CD4-positive, alpha-beta T cell treated with Interleukin-6 for 4 hours (primary cell): ENCODE data around the gene ACAP3.
"Not testable (repeated sequence)": the region's sequence is repeated elsewhere in the genome, so short reads cannot be mapped to it uniquely, and the experiment has no call there.

Experiments
- DNase-seq: peaks from one replicate; pipeline ENCODE4 v3.0.0-alpha.2; 2020; ENCODE audit warnings: mixed read lengths

ACAP3 gene

DNA sequence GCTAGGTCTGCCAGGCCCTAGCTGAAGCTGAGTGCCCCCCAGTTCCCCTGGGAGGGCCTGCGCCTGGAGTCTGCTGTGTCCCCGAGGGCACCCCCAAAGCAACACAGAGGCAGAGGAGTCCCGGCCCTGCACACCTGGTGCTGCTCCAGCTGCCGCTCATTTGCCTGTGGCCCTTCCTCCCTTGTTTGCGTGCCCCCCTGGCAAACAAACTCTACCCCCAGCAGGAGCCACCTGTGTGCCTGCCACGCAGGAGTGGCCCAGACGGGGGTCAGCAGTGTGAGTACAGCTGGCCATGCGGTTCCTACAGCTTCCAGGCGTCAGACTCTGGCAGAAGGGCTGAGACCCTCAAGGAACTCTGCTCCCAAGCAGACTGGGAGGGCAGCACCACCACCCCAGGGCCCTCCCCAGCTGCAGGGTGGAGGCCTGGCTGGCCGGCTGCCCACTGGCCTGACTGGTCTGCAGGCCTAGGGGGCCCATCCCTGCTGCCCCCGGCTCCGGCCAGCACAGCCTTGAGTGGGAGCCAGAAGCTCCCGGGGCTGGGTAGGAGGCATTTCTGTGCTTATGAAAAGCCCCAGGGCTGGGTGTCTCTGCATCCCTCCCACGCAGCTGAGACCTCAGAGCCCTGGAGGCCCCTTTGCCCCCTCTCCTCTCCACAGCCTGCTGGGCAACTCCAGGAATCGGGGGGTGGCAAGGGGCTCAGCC is 22.8 kb upstream of the ACAP3 start:
- no peak for DNase-seq

DNA sequence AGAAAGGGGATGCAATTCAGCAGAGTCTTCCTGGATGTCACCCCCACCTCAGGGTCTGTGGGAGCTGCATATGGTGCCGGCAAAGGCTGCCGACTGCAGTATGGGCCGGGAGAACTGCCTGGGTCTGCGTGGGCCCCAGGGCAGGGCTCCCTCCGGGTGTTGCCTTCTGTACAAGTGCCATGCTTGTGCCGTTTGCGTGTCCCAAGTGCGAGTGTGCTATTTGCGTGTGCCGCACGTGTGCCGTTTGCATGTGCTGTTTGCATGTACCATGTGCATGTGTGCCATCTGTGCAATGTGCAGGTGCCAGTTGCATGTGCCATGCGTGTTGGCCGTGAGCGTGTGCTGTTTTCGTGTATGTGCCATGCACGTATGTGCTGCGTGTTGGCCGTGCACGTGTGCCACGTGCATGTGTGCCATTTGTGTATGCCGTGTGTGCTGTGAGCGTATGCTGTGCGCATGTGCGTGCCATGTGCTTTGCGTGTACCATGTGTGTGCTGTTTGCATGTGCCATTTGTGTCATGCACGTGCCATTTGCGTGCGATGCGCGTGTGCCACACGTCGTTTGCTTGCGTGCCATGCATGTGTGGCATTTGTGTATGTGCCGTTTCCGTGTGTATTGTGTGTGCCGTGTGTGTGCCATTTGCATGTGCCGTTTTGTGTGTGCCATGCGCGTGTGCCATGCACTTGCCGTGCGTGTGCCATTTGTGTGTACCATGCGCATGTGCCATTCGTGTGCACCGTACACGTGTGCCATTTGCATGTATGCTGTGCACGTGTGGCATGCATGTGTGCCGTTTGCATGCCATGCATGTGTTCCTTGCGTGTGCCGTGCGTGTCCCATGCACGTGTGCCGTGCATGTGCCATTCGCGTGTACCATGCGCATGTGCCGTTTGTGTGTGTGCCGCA is 21.8 kb upstream of the ACAP3 start:
- DNase-seq = no peak

DNA sequence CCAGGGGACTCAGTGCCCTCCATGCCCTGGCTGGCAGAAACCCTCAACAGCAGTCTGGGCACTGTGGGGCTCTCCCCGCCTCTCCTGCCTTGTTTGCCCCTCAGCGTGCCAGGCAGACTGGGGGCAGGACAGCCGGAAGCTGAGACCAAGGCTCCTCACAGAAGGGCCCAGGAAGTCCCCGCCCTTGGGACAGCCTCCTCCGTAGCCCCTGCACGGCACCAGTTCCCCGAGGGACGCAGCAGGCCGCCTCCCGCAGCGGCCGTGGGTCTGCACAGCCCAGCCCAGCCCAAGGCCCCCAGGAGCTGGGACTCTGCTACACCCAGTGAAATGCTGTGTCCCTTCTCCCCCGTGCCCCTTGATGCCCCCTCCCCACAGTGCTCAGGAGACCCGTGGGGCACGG is 20.5 kb upstream of the ACAP3 start:
- DNase-seq = no peak

DNA sequence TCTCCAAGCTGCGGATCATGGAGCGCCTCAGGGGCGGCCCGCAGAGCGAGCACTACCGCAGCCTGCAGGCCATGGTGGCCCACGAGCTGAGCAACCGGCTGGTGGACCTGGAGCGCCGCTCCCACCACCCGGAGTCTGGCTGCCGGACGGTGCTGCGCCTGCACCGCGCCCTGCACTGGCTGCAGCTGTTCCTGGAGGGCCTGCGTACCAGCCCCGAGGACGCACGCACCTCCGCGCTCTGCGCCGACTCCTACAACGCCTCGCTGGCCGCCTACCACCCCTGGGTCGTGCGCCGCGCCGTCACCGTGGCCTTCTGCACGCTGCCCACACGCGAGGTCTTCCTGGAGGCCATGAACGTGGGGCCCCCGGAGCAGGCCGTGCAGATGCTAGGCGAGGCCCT is 19.6 kb upstream of the ACAP3 start:
- no peak for DNase-seq

DNA sequence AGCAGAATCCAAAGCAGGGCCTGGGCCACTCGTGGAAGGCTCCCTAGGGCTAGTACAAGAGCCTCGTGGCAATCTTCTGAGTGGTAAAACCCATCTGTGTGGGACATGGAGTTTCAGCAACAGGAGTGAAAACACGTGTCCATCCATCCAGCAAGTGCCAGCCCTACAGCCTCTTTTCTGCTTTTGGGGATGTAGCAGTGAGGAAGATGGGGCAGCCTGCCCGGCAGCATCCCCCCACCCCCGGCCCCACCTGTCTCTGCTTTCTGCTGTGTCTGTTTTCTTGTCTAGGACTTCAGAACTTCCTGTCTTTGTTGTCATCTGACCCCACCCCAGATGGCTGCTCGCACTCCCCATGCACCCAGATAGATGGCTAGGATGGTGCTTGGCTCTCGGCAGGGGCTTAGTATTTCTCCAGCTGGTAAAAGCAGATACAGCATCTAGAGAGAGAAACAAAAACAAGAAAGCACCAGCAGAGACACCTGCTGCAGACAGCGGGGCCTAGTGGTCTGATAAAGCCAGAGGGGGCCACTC is 18.4 kb upstream of the ACAP3 start:
- no peak for DNase-seq

DNA sequence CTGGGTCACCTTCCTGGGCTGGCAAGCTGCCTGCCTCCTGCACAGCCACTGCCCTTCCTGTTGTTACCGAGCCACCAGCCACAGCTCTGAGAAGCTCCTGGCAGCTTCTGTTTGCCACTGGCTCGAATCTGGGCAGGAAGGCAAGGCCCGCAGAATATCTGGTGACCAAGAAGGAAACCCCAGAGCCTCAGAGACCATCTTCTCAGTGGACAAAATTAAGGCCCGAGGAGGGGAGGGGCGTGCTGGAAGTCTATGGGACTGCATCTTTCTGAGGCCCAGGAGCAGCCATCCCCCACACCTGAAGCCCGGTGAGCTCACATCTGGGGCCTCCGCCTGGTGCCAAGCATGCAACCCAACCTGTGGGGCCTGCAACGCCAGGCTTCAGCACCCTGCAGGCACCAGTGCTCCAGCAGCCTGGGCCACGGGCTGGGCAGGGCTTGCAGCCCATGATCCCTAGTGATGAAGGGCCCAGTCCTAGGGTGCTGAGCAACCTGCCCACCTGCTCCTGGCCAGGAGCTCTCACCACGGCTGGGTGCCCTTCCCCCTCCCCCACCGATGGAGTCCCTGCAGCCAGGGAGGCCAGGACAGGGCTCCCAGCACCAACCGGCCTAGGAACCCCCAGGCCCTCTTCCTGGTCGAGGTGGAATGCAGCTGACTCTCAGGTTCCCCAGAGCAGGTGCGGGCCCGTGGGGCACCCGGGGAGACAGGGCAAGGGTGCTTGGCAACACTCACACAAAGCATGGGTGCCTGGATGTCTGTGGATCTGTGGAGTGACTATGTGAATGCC is 17.8 kb upstream of the ACAP3 start:
- DNase-seq = peak; percentile 25

DNA sequence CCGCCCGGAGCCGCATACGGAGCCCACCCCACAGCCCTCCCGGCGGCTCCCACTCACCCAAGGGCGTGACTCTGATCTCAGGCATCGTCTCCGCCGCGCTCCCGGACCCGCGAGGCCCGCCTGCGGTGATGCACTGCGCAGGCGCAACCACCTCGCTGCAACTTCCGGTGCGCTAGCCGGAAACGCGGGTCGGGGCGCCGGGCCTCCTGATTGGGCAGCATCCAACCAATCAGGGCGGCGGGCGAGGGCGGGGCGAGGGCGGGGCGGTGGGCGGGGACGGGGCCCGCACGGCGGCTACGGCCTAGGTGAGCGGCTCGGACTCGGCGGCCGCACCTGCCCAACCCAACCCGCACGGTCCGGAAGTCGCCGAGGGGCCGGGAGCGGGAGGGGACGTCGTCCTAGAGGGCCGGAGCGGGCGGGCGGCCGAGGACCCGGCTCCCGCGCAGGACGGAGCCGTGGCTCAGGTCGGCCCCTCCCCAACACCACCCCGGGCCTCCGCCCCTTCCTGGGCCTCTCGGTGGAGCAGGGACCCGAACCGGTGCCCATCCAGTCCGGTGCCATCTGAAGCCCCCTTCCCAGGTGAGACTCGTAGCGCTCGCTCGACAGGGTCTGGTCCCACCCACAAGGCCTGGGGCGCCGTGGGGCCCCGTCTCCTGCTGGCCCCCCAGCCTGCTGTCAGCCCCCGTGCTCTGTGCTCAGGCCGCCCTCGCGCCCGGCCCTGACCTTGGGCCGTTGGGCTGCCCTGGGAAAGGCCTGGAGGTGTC is 17.0 kb upstream of the ACAP3 start, which contains the start of the genes CPTP and INTS11:
Gene CPTP, plus strand, starts transcription at position 279 of the 764 bp plus-strand sequence. CDS start 2,109 bp downstream, outside the sequence.
Gene INTS11, minus strand, starts transcription at position 137 of the 764 bp plus-strand sequence. Its CDS starts 52 bp downstream, at position 85.
- peak; percentile 97 for DNase-seq

DNA sequence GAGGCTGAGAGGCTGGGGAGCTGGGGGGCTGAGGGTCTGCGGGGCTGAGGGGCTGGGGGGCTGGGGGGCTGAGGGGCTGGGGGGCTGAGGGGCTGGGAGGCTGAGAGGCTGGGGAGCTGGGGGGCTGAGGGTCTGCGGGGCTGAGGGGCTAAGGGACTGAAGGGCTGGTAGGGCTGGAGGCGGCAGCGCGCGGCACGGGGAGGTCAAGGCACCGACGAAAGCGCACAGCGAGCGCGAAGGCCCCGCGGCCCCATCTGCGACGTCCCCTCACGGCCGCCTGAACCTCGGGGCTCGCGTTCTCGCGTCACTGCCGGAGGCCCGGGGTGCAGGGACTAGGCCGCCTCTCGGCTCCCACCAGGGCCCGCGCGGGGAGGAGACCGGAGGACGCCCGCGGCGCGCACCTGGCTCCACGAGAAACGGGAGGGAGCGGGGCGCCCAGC is 16.4 kb upstream of the ACAP3 start:
- no peak for DNase-seq

DNA sequence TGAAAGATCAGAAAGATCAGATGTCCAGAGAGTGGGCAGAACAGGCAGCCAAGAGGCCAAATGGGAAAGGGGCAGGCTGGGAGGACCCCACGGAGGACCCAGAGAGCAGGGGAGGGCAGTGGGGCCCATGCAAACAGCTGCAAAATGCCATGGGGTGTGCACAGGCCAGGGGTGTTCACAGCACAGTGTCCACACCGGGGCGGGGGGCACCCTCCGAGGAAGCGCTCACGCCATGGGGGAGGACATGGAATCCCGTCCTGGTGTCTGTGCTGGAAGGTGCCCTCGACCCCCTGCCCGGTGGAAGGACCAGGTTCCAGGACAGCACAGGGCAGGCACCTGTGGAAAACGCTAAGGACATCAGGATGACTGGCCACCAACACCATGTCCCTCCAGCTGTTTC is 15.2 kb upstream of the ACAP3 start:
- DNase-seq = no peak

DNA sequence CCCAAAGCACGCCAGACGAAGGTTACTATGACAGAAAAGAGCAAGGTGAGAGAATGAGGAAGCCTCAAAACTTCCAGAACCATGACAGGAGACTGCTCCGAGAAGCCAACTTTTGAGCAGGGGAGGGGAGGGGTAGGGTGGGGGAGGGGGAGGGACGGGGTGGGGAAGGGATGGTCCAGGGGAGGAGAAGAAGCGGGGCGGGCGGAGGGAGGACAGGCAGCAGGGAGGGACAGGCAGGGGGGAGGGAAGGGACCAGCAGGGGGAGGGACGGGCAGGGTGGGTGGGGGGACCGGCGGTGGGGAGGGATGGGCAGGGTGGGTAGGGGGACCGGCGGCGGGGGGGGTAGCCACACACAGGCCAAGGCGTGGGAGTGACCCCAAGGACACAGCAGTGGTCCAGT is 14.7 kb upstream of the ACAP3 start:
- no peak for DNase-seq

DNA sequence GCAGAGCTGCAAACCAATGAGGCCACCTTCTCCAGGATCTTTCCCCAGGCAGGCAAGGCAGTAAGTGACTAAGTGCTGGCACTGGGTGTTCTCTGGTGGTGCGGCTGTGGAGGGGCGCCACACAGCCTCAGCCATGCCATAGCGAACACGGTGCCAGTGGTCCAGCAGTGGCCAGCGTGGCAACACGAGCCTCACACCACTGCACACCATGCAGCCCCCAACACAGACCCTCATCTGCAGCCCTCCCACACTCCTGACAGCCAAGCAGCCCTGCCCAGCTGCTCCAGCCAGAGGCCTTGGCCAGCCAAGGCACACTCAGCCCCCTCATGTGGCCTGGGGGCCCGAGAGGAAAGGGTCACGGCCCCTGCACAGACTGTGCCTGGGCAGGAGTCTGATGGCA is 13.7 kb upstream of the ACAP3 start:
- DNase-seq = no peak

DNA sequence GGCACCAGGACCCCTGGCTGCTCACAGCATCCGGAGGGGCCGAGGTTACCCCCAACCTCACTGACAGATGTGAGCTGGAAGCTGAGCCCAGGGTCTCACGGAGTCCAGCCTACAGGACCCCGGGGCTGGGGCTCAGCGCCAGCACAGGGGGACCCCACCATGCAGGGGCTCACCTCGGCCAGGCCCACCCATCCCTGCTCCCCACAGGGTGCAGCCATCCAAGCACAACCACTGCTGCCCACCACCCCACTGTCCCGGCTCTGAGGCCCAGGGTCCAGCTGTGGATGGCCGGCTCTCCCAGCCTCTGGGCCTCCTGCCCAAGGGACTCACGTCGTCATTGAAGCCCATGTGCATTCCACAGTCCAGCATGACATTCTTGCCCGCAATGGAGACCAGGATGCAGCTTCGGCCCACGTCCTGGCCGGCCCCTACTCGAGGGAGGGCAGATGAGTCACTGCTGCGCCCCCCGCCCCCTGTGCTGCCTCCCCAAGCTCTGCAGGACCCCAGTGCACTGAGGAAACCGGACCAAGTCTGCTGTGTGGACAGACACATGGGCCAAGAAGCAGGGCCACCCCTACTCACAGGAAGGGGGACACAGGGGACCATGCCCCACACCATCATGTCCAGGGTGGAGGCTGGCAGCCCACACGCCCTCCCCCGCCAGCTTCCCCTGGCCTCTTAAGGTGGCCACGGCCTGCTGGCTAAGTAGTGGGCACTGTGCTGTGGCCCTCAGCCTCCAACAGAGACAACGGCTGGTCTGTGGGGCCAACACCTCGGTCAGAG is 13.1 kb upstream of the ACAP3 start:
- DNase-seq = no peak

DNA sequence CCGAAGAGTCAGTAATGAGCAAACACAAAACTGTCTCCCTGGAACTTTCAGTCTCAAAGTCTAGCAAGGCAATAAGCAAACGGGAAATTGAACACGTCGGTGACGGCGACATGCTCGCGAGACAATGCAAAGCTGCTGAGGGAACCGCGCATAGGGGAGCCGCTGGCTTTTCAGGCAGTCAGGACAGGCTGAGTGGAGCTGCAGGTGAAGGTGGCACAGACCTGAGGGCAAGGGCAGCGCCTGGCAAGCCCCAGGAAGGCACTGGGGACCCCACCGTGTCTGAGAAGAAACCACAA is 11.9 kb upstream of the ACAP3 start:
- no peak for DNase-seq

DNA sequence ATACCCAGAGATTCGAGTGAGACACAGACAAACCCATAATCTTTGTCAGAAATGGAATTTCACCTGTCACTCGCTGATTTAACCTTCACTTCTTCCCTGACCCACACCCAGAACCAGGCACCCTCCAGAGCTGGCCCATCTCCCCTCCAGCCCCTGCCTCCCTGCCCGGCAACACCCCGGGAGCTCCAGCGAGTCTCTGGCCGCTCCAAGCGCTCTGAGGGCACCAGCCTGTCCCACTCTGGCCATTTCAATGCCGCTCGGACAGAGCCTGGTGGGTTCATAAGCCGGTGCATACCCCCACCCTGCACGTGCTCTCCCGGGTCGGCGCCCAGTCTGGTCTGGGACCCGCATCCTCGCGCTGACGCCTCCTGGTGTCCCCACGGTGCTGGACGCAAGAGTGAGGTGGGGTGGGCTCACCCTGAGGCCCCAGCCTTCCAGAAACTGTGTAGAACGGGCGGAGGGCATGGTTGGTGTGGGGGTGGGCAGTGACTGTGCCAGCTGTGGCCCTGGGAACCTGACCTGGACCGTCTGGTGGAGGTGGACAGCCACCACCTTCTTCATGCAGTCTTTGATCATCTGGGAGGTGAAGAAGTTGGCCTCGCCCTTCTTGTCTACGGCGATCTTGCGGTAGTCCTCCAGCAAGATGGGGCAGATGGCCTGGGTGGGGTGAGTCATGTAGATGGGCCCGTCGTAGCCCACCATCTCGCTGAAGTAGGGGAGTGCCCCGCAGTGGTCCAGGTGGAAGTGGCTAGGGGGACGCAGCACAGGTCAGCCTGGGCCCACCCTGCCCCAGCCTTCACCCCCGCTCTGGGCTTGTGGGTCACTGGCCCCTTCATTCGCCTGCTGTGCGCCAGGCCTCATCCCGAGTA is 11.3 kb upstream of the ACAP3 start:
- DNase-seq = no peak

DNA sequence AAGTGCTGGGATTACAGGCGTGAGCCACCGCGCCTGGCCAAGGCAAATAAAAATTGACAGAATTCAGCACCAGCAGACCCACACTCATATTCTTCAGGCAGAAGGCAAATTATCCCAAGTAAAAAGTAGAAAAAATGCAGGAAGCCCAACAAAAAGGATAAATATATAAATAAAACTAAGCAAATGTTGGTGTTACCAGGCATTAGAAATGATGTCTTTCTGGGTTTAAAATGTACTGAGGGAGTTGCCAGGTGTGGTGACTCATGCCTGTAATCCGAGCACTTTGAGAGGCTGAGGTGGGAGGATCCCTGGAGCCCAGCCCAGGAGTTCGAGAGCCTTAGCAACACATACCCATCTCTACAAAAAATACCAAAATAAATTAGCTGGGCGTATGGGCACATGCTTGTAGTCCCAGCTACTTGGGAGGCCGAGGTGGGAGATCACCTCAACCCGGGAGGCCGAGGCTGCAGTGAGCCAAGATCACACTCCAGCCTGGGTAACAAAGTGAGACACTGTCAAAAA is 10.5 kb upstream of the ACAP3 start:
- no peak for DNase-seq

DNA sequence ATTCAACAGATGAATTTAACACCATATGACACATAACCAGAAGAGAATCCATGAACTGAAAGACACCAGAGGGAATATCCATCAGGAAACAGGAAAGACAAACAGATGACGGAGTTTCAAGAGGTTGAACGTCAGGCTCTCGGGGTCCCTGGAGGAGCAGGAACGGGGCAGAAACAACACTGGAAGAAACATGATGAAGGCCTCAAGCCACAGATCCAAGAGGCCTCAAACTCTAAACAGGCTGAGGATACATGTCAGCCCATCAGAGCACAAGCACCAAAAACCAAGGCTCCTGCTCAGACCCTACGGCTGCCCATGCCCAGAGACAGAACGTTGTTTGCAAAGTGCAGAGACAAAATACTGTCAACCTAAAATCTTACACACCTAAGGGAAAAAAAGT is 9.7 kb upstream of the ACAP3 start:
- no peak for DNase-seq

DNA sequence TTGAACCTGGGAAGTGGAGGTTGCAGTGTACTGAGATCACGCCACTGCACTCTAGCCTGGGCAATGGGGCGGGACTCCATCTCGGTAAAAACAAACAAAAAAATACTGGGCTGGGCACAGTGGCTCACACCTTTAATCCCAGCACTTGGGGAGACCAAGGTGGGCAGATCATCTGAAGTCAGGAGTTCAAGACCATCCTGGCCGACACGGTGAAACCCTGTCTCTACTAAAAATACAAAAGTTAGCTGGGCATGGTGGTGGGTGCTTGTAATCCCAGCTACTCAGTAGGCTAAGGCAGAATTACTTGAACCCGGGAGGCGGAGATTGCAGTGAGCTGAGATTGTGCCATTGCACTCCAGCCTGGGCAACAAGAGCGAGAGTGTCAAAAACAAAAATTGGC is 8.5 kb upstream of the ACAP3 start:
- DNase-seq = not testable (repeated sequence)

DNA sequence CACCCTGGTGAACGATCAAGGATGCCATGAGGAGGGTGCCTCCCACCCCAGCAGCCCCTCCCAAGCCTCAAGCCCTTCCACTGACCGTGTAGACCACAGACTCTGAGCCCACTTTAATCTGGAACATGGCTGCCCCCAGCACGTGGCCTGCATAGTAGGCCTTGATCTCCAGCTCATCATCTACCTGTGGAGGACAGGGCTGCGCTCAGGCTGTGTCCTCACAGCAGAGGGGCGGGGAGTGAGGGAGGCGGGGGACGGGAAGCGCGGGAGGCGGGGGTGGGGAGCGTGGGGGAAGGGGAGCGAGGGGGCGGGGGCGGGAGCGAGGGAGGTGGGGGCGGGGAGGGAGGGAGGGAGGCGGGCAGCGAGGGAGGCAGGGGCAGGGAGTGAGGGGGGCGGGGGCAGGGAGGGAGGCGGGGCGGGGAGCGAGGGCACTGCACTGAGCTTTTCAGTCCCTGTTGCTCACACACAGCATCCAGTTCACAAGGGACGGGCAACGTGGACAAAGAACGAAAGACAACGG is 7.8 kb upstream of the ACAP3 start:
- no peak for DNase-seq

DNA sequence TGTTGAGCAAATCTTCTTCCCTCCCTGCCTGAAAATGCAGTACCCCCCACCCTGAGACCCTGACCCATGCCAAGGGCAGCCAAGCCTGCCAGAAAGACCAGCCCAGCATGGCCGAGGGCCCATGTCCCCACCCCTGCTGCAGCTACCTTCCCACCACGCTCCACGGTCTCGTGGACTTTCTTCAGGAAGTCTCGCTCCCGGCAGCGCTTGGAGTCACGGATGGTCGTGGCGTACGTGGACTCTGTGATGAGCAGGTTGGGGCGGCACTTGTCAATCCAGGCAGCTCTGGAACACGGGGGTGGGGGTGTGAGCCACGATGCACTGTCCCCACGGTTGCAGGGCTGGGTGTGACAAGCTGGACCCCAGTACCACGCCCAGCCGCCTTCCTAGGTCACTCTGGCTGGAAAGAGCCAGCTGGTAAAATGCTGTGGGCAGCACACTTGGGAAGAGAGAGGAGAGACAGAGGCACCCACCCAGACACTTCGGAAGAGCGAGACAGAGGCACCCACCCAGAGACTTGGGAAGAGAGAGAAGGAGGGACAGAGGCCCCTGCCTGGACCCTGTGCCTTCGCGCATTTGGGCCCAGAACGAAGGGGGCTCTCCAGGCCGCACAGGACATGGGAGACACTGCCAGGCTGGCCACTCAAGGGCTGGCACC is 7.1 kb upstream of the ACAP3 start:
- DNase-seq = no peak

DNA sequence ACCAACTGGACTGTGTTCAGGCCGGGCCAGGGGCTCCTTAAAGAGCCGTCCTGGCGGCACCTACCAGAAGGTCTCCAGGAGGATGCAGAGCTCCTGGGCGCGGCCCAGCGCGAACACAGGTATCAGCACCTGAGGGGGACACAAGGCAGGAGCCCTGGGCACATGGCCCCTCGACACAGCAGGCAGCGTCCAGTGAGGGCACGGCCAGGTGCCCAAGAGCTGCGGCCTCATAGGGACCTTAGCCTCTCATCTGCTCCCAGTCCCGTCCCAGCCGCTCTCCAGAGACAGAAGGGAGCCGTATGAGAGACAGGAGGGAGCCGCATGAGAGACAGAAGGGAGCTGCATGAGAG is 6.5 kb upstream of the ACAP3 start:
- DNase-seq = no peak
